GM18526 (cell line): Measurements from ENCODE around the gene PTPRCAP.
A peak's percentile ranks its signal among the peaks of the same experiment; 100 is the strongest.

Experiments used
- POLR2A ChIP-seq: IDR thresholded peaks from 3 replicates; pipeline ENCODE4 v1.6.1; 2011; ENCODE audit not compliant: insufficient read length; ENCODE audit errors: extremely low read depth

Gene PTPRCAP

DNA sequence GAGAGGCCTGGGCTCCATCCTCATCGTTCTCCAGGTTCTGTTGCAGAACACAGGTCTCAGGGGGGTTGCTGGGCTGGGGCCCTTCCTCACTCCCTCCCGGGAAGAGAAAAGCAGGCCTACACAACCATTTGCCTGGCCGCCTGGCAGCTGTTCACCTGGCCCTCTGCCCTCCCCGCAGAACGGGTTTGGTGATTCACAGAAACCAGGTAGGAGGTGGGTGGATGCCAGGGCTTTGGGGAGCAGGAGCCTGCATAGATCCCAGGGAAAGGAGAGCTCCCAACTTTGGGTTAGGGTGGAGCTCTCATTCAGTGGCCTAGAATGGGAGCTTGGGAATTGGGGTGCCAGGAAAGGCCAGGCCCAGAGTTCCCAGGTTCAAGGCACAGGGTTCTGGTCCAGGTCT lies 30.6 kb upstream of the PTPRCAP start:
- no peak for TF ChIP-seq POLR2A

GRCh38 chr11:67466962-67467771 lies 29.7 kb upstream of the PTPRCAP start:
- no peak for TF ChIP-seq POLR2A

- TF ChIP-seq POLR2A: no peak
These were observed 28.9 kb upstream of the PTPRCAP start for GRCh38 chr11:67466367-67466766.

- TF ChIP-seq POLR2A: no peak
These were observed 27.7 kb upstream of the PTPRCAP start for GRCh38 chr11:67465189-67465510.

DNA sequence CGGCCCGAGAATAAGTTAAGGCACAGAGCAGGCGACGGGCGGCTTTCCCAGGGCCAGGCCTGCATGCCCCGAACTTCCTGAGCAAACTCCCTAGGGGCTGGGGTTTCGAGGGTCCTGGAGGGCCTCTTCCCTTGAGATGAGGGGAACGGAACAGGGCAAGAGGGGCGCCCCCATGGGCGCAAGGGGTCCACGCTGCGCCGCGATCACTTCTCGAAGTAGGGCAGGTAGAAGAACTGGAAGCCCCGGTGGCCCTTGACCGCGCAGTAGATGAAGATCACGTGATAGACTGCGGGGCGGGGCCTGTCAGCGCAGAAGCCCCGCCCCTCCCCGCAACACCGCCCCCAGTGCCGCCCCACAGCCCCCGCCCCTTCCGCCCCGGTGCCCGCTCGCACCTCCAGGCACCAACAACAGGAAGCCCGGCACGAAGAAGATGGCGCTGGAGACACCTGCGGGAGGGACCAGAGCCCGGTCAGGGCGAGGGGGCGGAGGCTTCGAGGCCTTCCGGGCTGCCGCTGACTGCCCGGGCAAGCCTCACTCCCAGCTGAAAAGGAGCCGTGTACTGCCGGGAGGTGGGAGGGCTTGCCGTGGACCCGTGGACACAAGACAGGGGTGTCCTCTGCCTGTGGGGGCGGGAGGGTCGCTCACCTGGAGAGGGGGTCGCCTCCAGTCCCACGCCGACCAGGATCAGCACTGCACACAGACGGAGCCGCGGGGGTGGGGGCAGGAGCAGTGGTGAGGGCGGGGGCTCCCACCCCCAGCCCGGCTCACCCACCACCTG lies 27.1 kb upstream of the PTPRCAP start:
- TF ChIP-seq POLR2A: peak; percentile 80

DNA sequence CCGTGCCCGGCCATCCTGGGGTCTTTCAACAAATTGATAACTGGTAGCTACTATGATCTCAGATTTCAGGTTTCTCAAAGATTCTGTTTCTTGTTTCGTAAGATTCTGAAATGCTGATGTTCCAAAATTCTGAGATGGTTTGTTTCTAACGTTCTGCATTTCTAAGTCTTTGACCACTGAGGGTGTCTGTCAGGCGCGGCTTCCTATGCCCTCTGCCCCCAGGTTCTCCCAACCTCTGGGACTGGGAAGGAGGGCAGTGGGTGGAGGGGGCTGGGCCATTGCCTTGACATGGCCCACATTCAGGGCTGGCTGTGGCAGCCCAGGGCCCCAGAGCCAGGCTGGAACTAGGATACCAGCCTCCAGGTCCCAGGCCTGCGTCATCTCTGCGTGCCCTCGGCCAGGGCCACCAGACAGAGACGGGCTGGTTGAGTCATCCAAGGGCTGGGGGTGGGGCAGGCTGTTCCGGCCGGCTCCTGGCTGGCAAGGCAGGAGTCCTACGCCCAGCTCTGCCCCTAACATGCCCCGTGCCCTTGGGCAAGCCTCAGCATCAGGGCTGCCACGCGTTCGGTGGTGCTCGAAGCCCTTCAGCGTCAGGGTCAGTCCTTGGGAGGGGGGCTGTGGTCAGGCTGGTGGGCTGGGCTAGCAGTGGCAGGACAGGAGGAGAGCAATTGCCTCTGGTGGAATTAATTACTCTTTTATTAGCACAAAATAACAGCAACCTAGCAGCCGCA lies 26.4 kb upstream of the PTPRCAP start:
- no peak for TF ChIP-seq POLR2A

GRCh38 chr11:67463186-67463585 lies 25.7 kb upstream of the PTPRCAP start:
- TF ChIP-seq POLR2A: no peak

- TF ChIP-seq POLR2A: no peak
These were observed 20.8 kb upstream of the PTPRCAP start for GRCh38 chr11:67458266-67458665.

DNA sequence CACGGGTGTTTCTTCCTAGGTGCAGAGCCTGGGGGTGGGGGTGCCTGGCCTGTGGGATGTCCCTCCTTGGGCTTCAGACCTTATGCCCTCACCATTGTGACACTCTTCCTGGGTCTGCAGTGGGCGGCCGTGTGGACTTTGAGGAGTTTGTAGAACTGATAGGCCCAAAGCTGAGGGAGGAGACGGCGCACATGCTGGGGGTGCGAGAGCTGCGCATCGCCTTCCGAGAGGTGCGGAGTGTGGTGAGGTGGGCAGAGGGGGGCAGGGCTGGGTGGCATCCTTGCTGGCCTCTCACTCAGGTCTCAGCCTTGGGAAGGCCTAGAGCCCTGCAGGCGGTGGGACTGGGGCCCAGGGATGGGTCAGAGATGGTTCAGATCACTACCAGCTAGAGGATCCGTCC lies 20.0 kb upstream of the PTPRCAP start:
- no peak for TF ChIP-seq POLR2A

DNA sequence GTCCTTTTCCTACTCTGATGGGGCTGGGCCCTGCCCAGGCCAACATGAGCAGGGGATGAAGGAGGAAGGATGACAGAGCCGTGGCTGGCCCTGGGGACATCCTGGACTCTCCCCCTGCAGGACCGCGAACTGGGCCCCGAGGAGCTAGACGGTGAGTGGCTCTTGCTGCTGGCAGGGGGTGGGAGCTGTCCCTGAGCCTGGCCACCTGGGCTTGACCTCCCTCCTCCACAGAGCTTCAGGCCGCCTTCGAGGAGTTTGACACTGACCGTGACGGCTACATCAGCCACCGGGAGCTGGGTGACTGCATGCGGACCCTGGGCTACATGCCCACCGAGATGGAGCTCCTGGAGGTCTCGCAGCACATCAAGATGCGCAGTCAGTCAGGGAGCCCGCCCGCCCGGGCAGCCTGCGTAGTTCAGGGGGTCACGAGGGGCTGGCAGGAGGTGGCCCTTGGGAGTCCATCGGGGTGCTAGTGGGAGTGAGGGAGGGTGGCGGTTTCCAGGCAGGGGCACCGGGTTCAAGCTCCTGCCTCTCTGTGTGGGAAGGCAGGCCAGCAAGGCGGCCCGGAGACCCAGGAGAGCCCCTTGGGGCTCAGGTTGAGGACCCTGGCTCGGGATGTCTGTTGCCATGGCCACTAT lies 18.7 kb upstream of the PTPRCAP start:
- TF ChIP-seq POLR2A: no peak

DNA sequence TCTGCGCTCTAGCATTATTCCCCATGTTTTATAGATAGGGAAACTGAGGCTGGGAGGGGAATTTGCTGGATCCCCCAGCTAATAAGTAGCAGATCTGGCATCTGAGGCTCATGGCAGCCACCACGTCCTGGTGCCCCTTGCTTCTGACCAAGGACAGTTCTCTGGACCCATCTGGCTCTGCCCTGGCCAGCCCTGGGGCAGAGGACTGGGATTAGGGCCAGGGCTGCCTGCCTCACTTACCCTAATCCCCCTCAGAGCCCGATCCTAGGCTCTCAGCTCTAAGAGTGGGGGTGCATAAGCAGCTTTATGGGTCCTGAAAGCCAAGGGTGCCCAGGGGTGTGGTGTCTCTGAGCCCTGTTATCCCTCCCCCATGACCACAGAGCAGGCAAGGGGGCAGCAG lies 17.6 kb upstream of the PTPRCAP start, which contains the start of gene CABP4:
Gene CABP4, plus strand, starts transcription at position 301 of the 400 bp plus-strand sequence. Its CDS starts 70 bp downstream, at position 371.
- no peak for TF ChIP-seq POLR2A

DNA sequence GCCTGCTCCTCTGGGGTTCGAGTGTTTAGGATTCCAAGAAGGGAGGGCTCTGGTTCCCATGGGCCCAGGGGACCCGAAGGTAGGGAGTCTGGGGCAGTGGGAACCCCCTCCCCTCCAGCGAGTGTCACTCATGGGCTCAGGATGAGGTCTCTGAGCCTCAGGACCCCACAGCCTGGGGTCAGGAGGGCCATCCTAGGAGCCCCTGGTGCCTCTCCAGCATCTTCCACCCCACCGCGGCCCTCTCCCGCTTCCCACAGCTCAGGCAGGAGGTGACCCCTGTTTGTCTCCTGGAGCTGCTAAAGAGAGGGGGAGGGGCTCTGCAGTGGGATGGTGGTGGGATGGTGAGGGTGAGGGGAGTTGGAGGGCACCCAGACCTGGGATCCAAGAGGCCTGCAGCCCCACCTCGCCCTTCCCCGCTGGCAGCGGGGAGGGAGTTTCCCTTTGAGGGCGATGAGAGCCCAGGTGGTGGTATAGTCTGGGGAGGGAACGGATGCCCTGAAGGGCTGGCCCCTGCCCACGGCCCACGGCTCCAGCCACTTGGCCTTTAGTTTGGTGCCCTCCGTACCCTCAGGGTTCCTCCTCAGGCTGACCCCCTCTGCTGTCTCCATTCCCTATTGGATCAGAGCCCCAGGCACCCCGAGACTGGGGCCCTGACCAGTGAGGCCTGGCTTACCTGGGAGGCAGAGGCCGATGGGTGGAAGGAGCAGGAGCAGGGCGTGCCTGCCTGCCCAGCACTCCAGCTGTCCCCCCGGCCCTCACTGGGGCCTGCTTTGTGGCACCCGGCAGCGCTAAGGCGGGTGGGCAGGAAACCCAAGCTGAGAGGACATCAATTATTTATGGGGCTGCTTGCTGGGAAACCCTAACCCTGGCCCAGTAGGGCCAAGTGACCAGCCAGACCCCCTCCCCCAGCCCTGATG lies 16.6 kb upstream of the PTPRCAP start:
- no peak for TF ChIP-seq POLR2A

- no peak for TF ChIP-seq POLR2A
These were observed 14.9 kb upstream of the PTPRCAP start, which contains the start of gene GPR152 for GRCh38 chr11:67452141-67452952. TSS of gene GPR152 (minus strand) at chr11:67452729. CDS start at chr11:67452724, 5 bp downstream.
